ENCODE measurements around the gene TEX19.
A peak's percentile ranks its signal among the peaks of the same experiment; 100 is the strongest.

TEX19 gene

DNA sequence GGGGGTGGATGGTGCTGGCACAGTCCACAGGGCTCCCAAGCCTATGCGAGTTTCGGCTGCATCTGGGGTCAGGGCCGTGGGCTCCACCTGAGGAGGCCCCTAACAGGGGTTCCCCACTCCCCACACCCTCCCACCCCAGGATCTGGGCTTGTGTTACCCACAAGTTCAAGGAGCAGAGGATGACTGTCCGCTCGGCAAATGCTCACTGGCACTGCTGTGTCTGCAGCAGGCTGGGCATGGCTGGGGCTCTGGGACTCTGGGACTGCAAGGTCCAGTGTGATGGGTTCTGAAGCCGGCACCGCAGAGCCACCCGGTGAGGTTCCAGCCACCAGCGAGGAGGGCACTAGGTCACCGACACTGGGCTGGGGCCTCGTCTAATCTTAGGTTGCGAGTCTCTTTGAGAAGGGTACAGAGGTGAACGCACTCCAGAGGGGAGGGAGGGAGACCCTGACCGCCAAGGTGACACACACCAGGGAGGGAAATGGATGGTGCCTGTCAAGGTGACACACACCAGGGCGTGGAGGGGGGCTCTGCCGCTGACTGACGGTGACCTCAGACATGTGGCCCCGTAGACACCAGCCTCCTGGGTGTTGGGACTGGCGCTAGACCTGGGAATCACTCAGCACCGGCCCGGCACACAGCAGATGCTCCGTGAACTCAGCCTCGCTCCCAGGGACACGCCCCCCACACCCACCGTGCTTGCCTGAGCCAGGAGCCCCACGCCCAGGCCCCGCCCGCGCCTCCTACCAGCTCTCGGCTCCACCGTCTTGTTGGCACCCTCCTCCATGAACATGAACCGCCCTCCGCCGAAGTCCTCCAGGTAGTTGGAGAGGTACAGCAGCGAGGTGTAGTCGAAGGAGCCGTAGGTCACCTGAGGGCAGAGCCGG lies 38.6 kb downstream of the TEX19 start (continued):
- TF ChIP-seq ISL1 (CRISPR knock-in tag; IDR thresholded peaks at IDR 0.05), result no peak

- ATAC-seq, result peak; percentile 88
- no peak for TF ChIP-seq ESRRG (CRISPR knock-in tag; IDR thresholded peaks at IDR 0.05)
- no peak for TF ChIP-seq GLIS3 (CRISPR knock-in tag; IDR thresholded peaks at IDR 0.05)
- TF ChIP-seq, protein P1, sequence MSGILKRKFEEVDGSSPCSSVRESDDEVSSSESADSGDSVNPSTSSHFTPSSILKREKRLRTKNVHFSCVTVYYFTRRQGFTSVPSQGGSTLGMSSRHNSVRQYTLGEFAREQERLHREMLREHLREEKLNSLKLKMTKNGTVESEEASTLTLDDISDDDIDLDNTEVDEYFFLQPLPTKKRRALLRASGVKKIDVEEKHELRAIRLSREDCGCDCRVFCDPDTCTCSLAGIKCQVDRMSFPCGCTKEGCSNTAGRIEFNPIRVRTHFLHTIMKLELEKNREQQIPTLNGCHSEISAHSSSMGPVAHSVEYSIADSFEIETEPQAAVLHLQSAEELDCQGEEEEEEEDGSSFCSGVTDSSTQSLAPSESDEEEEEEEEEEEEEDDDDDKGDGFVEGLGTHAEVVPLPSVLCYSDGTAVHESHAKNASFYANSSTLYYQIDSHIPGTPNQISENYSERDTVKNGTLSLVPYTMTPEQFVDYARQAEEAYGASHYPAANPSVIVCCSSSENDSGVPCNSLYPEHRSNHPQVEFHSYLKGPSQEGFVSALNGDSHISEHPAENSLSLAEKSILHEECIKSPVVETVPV (CRISPR knock-in tag; IDR thresholded peaks at IDR 0.05), result no peak
- TF ChIP-seq ZNF8 (CRISPR knock-in tag; IDR thresholded peaks at IDR 0.05), result no peak
- TF ChIP-seq, protein P2, sequence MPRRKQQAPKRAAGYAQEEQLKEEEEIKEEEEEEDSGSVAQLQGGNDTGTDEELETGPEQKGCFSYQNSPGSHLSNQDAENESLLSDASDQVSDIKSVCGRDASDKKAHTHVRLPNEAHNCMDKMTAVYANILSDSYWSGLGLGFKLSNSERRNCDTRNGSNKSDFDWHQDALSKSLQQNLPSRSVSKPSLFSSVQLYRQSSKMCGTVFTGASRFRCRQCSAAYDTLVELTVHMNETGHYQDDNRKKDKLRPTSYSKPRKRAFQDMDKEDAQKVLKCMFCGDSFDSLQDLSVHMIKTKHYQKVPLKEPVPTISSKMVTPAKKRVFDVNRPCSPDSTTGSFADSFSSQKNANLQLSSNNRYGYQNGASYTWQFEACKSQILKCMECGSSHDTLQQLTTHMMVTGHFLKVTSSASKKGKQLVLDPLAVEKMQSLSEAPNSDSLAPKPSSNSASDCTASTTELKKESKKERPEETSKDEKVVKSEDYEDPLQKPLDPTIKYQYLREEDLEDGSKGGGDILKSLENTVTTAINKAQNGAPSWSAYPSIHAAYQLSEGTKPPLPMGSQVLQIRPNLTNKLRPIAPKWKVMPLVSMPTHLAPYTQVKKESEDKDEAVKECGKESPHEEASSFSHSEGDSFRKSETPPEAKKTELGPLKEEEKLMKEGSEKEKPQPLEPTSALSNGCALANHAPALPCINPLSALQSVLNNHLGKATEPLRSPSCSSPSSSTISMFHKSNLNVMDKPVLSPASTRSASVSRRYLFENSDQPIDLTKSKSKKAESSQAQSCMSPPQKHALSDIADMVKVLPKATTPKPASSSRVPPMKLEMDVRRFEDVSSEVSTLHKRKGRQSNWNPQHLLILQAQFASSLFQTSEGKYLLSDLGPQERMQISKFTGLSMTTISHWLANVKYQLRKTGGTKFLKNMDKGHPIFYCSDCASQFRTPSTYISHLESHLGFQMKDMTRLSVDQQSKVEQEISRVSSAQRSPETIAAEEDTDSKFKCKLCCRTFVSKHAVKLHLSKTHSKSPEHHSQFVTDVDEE (CRISPR knock-in tag; IDR thresholded peaks at IDR 0.05), result 0 out of 2 replicates have a peak, but pooled peaks have one; percentile 41
- peak; percentile 87 for TF ChIP-seq TCF4 (CRISPR knock-in tag; IDR thresholded peaks at IDR 0.05; ENCODE audit: borderline replicate concordance)
- TF ChIP-seq, protein P3, sequence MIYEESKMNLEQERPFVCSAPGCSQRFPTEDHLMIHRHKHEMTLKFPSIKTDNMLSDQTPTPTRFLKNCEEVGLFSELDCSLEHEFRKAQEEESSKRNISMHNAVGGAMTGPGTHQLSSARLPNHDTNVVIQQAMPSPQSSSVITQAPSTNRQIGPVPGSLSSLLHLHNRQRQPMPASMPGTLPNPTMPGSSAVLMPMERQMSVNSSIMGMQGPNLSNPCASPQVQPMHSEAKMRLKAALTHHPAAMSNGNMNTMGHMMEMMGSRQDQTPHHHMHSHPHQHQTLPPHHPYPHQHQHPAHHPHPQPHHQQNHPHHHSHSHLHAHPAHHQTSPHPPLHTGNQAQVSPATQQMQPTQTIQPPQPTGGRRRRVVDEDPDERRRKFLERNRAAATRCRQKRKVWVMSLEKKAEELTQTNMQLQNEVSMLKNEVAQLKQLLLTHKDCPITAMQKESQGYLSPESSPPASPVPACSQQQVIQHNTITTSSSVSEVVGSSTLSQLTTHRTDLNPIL (CRISPR knock-in tag; IDR thresholded peaks at IDR 0.05; ENCODE audit: low read depth), result no peak
- no peak for TF ChIP-seq PPARA (CRISPR knock-in tag; IDR thresholded peaks at IDR 0.05; ENCODE audit: borderline replicate concordance)
These were observed 40.0 kb downstream of the TEX19 start for GRCh38 chr17:82399041-82399441.

DNA sequence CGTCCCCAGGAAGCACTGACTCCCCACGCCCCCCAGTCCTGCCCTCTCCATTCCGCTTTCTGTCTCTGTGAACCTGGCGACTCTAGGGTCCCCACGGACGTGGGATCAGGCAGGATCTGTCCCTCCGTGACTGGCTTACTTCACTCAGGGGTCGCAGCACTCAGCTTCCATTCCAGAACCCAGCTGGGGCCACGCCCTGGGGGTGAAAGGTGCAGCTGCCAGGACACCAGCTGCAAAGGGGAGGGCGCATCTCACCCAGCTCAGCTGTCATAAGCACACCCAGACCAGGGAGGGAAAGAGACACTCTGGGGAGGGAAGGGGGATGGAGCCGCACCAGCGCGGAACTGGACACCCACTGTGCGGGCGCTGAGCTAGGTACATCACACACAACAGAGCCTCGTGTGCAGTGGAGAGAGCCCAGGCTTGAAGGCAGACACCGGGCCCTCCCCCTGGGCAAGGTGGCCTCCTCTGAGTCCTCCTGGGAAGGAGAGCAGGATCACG lies 40.6 kb downstream of the TEX19 start:
- peak; percentile 3; the same call in 2 of the 3 replicates for ATAC-seq
- no peak for TF ChIP-seq OSR1 (CRISPR knock-in tag; IDR thresholded peaks at IDR 0.05)
- TF ChIP-seq, protein P1 (CRISPR knock-in tag; IDR thresholded peaks at IDR 0.05), result no peak
- TF ChIP-seq, protein P3 (CRISPR knock-in tag; IDR thresholded peaks at IDR 0.05; ENCODE audit: low read depth), result no peak
- TF ChIP-seq POU6F1 (CRISPR knock-in tag; IDR thresholded peaks at IDR 0.05; ENCODE audit: borderline replicate concordance, low read depth), result no peak
- no peak for TF ChIP-seq ISL1 (CRISPR knock-in tag; IDR thresholded peaks at IDR 0.05)

DNA sequence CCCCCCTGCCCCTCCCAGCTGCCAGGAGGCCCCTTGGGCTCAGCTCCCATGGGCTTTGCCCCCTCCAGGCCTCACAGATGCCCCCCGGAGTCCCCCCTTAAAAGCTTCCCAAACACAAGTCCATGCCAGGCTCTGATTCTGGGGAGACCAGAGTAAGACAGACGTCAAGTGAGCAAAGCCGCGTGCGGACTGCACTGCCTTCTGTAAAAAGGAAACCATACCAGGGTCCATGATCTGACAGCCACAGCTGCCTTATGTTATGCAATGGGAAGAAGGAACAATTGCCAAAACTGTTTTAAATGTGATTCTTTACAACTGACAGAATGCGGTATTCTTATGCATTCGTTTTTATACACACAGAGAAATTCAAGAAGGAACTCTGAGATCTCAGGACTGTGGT lies 41.2 kb downstream of the TEX19 start:
- no peak for ATAC-seq
- TF ChIP-seq ISL1 (CRISPR knock-in tag; IDR thresholded peaks at IDR 0.05) (no peak), GLIS3 (CRISPR knock-in tag; IDR thresholded peaks at IDR 0.05) (no peak), ZFP30 (CRISPR knock-in tag; IDR thresholded peaks at IDR 0.05) (no peak), PATZ1 (CRISPR knock-in tag; IDR thresholded peaks at IDR 0.05; ENCODE audit: borderline replicate concordance) (no peak), ARNTL (CRISPR knock-in tag; IDR thresholded peaks at IDR 0.05; ENCODE audit: borderline replicate concordance, low read depth) (no peak), PPARA (CRISPR knock-in tag; IDR thresholded peaks at IDR 0.05; ENCODE audit: borderline replicate concordance) (no peak), OSR1 (CRISPR knock-in tag; IDR thresholded peaks at IDR 0.05) (no peak), CSDC2 (CRISPR knock-in tag; IDR thresholded peaks at IDR 0.05) (no peak), ESRRG (CRISPR knock-in tag; IDR thresholded peaks at IDR 0.05) (no peak), ZNF565 (CRISPR knock-in tag; conservative IDR thresholded peaks at IDR 0.05; ENCODE audit: low read depth) (no peak)
- TF ChIP-seq, protein P3 (CRISPR knock-in tag; IDR thresholded peaks at IDR 0.05; ENCODE audit: low read depth), result no peak
- TF ChIP-seq, protein P1 (CRISPR knock-in tag; IDR thresholded peaks at IDR 0.05), result no peak

All from SK-N-SH treated with all-trans-retinoic acid at 6 μM for 48 hours (cell line).